Measurements from ENCODE around the gene MRPL33. TPM values are rescaled to one million over a fixed set of nuclear protein-coding genes. Genes with fewer than 3 reads are reported as not detected.

The MRPL33 gene
- total RNA-seq, 1 donor from 2014 or later = 3.4 TPM

DNA sequence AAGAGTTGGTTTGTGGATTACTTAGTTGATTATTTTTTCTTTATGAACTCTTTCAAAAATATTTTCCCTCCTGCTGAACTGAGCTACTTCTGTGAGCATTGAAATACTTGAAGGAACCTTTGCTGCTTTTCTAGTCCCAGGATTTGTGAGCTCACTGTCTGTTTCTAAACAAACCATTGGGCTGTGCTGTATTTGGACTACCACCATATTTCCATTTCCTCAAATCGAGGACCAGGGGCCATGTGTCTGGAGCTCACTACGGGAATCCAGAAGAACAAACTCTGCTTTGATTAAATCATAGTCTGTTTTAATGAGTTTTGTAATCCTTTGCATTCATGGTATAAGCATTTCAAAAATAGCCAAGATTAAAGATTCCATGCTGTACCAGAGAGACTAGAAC lies 1.3 kb downstream of the MRPL33 start:
- peak overlapping the region; percentile 80 to 92 for H3K4me3 ChIP-seq
- TF ChIP-seq, protein P1, sequence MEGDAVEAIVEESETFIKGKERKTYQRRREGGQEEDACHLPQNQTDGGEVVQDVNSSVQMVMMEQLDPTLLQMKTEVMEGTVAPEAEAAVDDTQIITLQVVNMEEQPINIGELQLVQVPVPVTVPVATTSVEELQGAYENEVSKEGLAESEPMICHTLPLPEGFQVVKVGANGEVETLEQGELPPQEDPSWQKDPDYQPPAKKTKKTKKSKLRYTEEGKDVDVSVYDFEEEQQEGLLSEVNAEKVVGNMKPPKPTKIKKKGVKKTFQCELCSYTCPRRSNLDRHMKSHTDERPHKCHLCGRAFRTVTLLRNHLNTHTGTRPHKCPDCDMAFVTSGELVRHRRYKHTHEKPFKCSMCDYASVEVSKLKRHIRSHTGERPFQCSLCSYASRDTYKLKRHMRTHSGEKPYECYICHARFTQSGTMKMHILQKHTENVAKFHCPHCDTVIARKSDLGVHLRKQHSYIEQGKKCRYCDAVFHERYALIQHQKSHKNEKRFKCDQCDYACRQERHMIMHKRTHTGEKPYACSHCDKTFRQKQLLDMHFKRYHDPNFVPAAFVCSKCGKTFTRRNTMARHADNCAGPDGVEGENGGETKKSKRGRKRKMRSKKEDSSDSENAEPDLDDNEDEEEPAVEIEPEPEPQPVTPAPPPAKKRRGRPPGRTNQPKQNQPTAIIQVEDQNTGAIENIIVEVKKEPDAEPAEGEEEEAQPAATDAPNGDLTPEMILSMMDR (IDR thresholded peaks at IDR 0.05) = no peak
- H3K27ac ChIP-seq = peak overlapping the region; percentile 90 to 96
- H3K4me1 ChIP-seq = peaks cover 9 to 24% of the 10 kb centered on the region in 2 donors
- peaks cover 6 to 17% of the 10 kb centered on the region in 2 donors for H3K36me3 ChIP-seq
- no peaks in the 10 kb centered on the region for H3K27me3 ChIP-seq
- intact Hi-C loops (cut with DNase I) = loop anchor here (10.0 kb wide), 1 partner anchor 332 kb away; no protein-coding TSS in a partner anchor
- no peak for DNase-seq (ENCODE audit: low spot score in 2 of 2)
- no peaks in the 10 kb centered on the region for H3K9me3 ChIP-seq

DNA sequence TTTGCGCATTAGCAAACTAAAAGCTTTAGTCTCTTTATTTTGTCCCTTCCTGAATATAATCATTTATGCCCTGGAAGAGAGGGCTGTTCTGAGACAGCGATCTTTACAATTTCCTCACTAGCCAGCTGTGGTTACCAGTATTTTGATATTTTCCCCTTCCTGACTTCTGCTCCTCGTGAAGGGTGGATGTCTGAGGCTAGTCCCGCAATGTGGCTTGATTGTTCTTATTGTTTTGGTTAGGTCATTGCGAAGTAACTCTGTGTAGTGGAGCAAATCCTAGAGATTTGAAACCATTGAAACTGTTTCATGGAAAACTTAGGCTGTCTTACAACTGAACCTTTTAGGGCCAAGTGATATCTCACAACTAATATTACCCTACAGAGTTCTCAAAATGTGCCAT lies 2.4 kb downstream of the MRPL33 start:
- TF ChIP-seq, protein P1 (IDR thresholded peaks at IDR 0.05) = no peak
- H3K4me1 ChIP-seq = peaks cover 9 to 26% of the 10 kb centered on the region in 2 donors
- no peaks in the 10 kb centered on the region for H3K9me3 ChIP-seq
- intact Hi-C loops (cut with DNase I) = loop anchor here (10.0 kb wide), 1 partner anchor 331 kb away; no protein-coding TSS in a partner anchor
- peak overlapping the region; percentile 80 to 92 for H3K4me3 ChIP-seq
- peak overlapping the region; percentile 90 to 96 for H3K27ac ChIP-seq
- no peak for DNase-seq (ENCODE audit: low spot score in 2 of 2)
- no peaks in the 10 kb centered on the region for H3K27me3 ChIP-seq
- H3K36me3 ChIP-seq = peaks cover 6 to 17% of the 10 kb centered on the region in 2 donors

DNA sequence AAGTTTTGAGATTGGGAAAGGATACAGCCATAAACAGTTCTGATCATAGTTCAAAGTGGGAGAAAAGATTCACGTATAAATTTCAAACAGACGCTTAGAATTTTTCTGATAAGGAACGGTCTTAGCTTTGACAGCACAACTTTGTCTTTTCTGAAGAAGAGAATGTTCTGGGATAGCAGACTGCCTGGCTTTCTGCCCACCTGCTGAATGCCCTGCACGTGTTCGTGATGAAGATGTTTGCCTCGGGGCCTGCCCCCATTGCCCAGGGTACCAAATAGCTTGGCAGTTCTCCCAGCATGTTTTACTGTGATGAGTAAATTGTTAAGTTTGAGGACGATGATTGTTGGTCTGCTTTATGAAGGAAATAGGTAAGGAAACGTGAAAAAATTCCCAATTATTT lies 4.6 kb downstream of the MRPL33 start:
- Histone ChIP-seq H3K4me1 (peaks cover 9 to 32% of the 10 kb centered on the region in 2 donors), H3K36me3 (peaks cover 6 to 17% of the 10 kb centered on the region in 2 donors), H3K9me3 (no peaks in the 10 kb centered on the region), H3K27me3 (no peaks in the 10 kb centered on the region), H3K4me3 (no peak overlapping the region), H3K27ac (peak overlapping the region; percentile 66 to 72)
- TF ChIP-seq, protein P1 (IDR thresholded peaks at IDR 0.05) = no peak
- DNase-seq (ENCODE audit: low spot score in 2 of 2) = peak in 1 of 2 donors; percentile 66
- intact Hi-C loops (cut with DNase I) = loop anchor here (10.0 kb wide), 1 partner anchor 329 kb away; no protein-coding TSS in a partner anchor

DNA sequence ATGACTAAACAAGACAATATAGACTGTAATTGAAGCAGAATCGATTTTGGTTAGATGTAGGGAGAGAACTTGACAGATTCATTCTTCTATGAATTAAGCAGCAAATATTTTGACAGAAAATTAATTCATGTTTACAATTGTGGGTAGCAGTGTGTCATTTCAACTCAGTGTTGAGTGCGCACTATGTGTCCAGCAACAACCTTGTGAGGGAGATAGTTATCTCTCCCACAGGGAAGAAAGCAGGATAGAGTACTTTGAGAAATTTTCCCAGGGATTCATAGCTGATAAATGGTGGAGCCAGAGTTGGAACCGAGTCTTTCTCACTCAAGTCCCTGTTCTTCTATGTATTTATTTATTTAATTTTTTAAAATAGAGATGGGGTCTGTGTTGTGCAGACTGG lies 5.2 kb downstream of the MRPL33 start:
- peak overlapping the region; percentile 66 to 72 for H3K27ac ChIP-seq

DNA sequence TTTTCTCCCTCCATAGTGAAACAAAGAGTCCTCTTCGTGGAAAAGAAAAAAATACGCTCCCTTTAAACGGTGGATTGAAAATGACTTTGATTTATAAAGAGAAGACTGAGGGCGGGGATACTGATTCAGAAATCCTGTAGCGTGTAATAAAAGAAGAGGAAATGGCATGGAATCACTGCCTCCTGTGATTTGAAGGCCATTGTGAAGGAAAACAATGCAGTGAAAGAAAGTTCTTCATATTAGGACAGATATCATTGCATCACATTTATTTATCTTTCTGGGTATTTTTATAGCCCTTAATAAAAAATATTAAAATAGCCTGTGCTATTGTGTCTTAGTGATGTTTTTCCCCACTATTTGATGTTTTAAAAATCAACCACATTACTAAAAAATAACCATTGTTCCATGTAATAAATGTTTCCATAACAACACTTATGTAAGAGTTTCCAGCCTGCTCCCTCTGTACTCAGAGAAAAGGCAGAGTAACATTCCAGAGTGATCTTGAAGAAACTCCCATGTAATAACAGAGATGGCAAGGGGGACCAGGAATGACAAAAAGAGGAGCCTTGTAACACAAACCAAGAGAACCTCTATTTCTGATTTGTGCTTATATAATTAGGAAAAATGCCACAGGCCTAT lies 8.0 kb downstream of the MRPL33 start:
- peak overlapping the region; percentile 66 to 72 for H3K27ac ChIP-seq
- intact Hi-C loops (cut with DNase I) = loop anchor here (10.0 kb wide), 1 partner anchor 325 kb away; no protein-coding TSS in a partner anchor

More for the DNA sequence above, 5.2 kb downstream of the MRPL33 start:
- Histone ChIP-seq H3K4me3 (no peak overlapping the region), H3K4me1 (peaks cover 9 to 32% of the 10 kb centered on the region in 2 donors), H3K9me3 (no peaks in the 10 kb centered on the region), H3K27me3 (no peaks in the 10 kb centered on the region), H3K36me3 (peaks cover 6 to 17% of the 10 kb centered on the region in 2 donors)
- TF ChIP-seq, protein P1 (IDR thresholded peaks at IDR 0.05) = no peak
- intact Hi-C loops (cut with DNase I) = loop anchor here (10.0 kb wide), 1 partner anchor 328 kb away; no protein-coding TSS in a partner anchor
- DNase-seq (ENCODE audit: low spot score in 2 of 2) = no peak

More for the DNA sequence above, 8.0 kb downstream of the MRPL33 start:
- peaks cover 0 to 18% of the 10 kb centered on the region in 2 donors for H3K4me1 ChIP-seq
- no peak overlapping the region for H3K4me3 ChIP-seq
- TF ChIP-seq, protein P1 (IDR thresholded peaks at IDR 0.05) = no peak
- no peaks in the 10 kb centered on the region for H3K9me3 ChIP-seq
- no peaks in the 10 kb centered on the region for H3K27me3 ChIP-seq
- peak in 1 of 2 donors; percentile 37 for DNase-seq (ENCODE audit: low spot score in 2 of 2)
- H3K36me3 ChIP-seq = peaks cover 6 to 17% of the 10 kb centered on the region in 2 donors
